OCI-LY3 (cell line): Measurements from ENCODE around the gene MZT2B.
A peak's percentile ranks its signal among the peaks of the same experiment; 100 is the strongest.
"Not testable (repeated sequence)": the region's sequence is repeated elsewhere in the genome, so short reads cannot be mapped to it uniquely, and the experiment has no call there.

Experiments
- H2AFZ ChIP-seq: fragments of 200-600, 300-600 bp; shearing (Covaris generic); 2 replicates; pipeline ENCODE4 v1.6.0; 2014; ENCODE audit warnings: antibody characterized with exemption, low read depth, low read length
- H3K27ac ChIP-seq: fragments of 200-600, 300-600 bp; sonication (generic); 2 replicates; pipeline ENCODE4 v1.5.1; 2014; ENCODE audit warnings: mild to moderate bottlenecking, low read length, moderate library complexity, mixed read lengths
- H3K27me3 ChIP-seq: fragments of 200-600, 300-600 bp; sonication (generic); 2 replicates; pipeline ENCODE4 v1.6.1; 2014; ENCODE audit warnings: low read depth, low read length, mixed read lengths
- H3K36me3 ChIP-seq: fragments of 200-600, 300-600 bp; sonication (generic); replicated peaks from 2 replicates; pipeline ENCODE3; 2014; ENCODE audit warnings: low read depth, low read length, mixed read lengths
- H3K4me1 ChIP-seq: fragments of 300-600, 200-600 bp; sonication (generic); 2 replicates; pipeline ENCODE4 v1.6.1; 2014; ENCODE audit warnings: low read length, mixed read lengths
- H3K4me2 ChIP-seq: fragments of 200-600, 300-600 bp; sonication (generic); 2 replicates; pipeline ENCODE4 v1.6.1; 2014; ENCODE audit warnings: low read length, mixed read lengths
- H3K4me3 ChIP-seq: fragments of 300-600, 200-600 bp; sonication (generic); 2 replicates; pipeline ENCODE4 v1.5.1; 2014; ENCODE audit warnings: antibody characterized with exemption, mild to moderate bottlenecking, low read length, moderate library complexity
- H3K79me2 ChIP-seq: fragments of 300-600, 200-600 bp; shearing (Covaris generic); 2 replicates; pipeline ENCODE4 v1.6.1; 2014; ENCODE audit warnings: mild to moderate bottlenecking, low read length, mixed read lengths
- H3K9ac ChIP-seq: fragments of 300-600, 200-600 bp; shearing (Covaris generic); 2 replicates; pipeline ENCODE4 v1.6.0; 2014; ENCODE audit warnings: mild to moderate bottlenecking, low read length, moderate library complexity
- H3K9me3 ChIP-seq: fragments of 200-600, 300-600 bp; shearing (Covaris generic); 2 replicates; pipeline ENCODE4 v1.6.1; 2014; ENCODE audit warnings: low read length, mixed read lengths; ENCODE audit not compliant: insufficient read depth
- H4K20me1 ChIP-seq: fragments of 200-600, 300-600 bp; sonication (generic); 2 replicates; pipeline ENCODE4 v1.6.1; 2016; ENCODE audit warnings: low read length, mixed read lengths; ENCODE audit not compliant: insufficient read depth
- EZH2phosphoT487 ChIP-seq: fragments of 200-600 bp; shearing (Covaris generic); IDR thresholded peaks from 2 replicates; pipeline ENCODE4 v1.6.1; 2018; ENCODE audit warnings: antibody characterized with exemption, mixed run types, low read depth
- TF ChIP-seq, protein P1 (sequence below): fragments of 200-600, 300-600 bp; sonication (generic); IDR thresholded peaks from 2 replicates; pipeline ENCODE4 v1.5.1; 2014; ENCODE audit warnings: antibody characterized with exemption, low read length, low read depth

The MZT2B gene, protein sequence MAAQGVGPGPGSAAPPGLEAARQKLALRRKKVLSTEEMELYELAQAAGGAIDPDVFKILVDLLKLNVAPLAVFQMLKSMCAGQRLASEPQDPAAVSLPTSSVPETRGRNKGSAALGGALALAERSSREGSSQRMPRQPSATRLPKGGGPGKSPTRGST

DNA sequence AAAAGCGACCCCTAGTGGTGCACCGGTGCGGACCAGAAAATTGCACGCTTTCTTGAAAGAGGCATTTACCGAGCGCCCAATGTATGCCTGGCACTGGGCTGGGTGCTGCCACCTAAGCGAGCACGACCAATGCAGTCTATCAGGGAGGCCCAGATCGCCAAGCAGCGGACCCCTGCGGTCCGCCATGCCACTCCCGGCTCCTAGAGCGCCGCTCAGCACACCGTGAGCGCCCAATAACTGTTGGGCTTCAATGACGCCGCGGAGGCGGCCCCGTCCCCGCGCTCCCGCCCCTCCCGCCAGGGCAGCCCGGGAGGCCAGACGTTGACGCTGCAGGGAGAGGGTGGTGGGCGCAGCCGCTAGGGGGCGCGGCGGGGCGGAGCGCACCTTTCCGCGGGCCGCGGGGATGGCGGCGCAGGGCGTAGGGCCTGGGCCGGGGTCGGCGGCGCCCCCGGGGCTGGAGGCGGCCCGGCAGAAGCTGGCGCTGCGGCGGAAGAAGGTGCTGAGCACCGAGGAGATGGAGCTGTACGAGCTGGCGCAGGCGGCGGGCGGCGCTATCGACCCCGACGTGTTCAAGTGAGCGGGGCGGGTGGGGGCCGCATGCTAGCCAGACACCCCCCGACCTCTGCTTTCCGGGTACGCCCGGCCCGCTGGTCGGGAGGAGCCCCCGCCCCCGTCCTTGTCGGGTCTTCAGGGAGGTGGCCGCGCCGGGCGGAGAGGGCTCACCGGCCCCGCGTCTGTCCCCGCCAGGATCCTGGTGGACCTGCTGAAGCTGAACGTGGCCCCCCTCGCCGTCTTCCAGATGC, at the start of gene MZT2B:
Gene MZT2B (plus strand): TSS at position 383 of the 803 bp plus-strand sequence. CDS start 21 bp downstream, at position 404.
- not testable (repeated sequence) for H3K9me3 ChIP-seq, H3K4me1 ChIP-seq, H3K36me3 ChIP-seq, H4K20me1 ChIP-seq, H3K27me3 ChIP-seq
- Histone ChIP-seq H3K79me2 (peaks cover 77% of the 10 kb centered on the region), H3K27ac (peak within 1 kb of the TSS; percentile 81), H2AFZ (peak within 1 kb of the TSS; percentile 70; the same call in 1 of the 2 replicates), H3K4me2 (peak within 1 kb of the TSS; percentile 99), H3K9ac (peak within 1 kb of the TSS; percentile 94), H3K4me3 (peak within 1 kb of the TSS; percentile 100)
- TF ChIP-seq, protein P1, sequence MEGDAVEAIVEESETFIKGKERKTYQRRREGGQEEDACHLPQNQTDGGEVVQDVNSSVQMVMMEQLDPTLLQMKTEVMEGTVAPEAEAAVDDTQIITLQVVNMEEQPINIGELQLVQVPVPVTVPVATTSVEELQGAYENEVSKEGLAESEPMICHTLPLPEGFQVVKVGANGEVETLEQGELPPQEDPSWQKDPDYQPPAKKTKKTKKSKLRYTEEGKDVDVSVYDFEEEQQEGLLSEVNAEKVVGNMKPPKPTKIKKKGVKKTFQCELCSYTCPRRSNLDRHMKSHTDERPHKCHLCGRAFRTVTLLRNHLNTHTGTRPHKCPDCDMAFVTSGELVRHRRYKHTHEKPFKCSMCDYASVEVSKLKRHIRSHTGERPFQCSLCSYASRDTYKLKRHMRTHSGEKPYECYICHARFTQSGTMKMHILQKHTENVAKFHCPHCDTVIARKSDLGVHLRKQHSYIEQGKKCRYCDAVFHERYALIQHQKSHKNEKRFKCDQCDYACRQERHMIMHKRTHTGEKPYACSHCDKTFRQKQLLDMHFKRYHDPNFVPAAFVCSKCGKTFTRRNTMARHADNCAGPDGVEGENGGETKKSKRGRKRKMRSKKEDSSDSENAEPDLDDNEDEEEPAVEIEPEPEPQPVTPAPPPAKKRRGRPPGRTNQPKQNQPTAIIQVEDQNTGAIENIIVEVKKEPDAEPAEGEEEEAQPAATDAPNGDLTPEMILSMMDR, result peak; percentile 54

DNA sequence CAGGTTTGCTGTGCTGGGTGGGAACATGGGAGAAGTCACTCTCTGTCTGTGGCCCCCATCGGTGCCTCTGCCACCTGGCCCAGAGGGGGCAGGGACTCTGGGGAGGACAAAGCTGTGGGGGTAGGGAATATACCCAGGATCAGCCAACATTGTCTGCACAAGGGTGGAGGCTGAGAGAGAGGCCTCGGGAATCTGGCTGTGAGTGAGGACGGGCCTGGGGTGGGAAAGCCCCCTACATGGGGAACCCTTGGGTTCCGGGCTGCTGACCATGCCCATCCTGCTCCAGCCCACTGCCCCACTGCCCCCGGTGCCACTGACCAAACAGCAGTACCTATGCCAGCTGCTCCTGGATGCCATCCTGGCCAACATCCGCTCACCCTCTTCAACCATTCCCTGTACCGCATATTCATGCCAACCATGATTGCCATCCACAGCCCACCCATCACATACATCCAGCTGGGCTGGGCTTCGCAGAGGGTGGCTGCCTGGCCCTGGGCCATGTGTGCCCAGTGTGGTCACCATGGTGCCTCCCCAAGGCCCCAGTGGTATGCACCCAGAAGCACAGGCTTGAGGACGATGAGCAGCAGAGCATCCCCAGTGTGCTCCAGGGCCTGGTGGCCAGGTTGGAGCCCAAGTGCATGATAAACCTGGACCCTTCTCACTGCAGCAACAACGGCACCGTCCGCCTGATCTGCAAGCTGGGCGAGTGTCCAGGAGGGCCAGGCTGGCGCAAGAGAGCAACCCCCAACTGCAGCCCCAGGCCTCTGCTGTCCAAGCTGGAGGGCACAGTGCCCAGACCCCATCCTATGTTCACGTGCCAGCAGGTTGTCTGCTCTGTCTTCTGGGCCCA, 46.1 kb upstream of the MZT2B start:
- Histone ChIP-seq H3K4me2 (no peak overlapping the region), H3K36me3 (no peaks in the 10 kb centered on the region), H3K9ac (no peak overlapping the region), H3K9me3 (no peaks in the 10 kb centered on the region), H3K4me1 (no peaks in the 10 kb centered on the region), H3K27me3 (no peaks in the 10 kb centered on the region), H3K79me2 (no peaks in the 10 kb centered on the region), H3K27ac (no peak overlapping the region), H3K4me3 (no peak overlapping the region), H4K20me1 (no peaks in the 10 kb centered on the region), H2AFZ (no peak overlapping the region)
- TF ChIP-seq, protein P1, result no peak
- no peak for TF ChIP-seq EZH2phosphoT487

DNA sequence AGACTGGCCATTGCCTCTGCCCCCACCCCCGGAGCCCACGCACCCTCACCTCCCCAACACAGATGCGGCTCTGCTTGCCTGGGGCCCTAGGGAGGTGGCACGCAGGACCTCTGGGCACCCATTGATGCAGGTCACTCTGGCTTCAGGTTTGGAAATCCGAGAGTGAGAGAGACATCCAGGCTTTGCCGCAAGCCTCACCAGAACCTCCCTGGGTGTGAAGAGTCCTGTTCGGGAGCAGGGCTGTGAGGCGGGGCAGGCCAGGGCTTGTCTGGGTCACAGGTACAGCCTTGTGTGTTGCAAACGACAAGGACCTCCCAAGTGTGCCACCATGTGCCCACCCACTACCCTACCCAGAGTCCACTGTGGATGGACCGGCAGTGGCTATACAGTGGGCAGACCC, 45.5 kb upstream of the MZT2B start:
- not testable (repeated sequence) for H3K4me2 ChIP-seq, H4K20me1 ChIP-seq, H3K4me3 ChIP-seq, H3K27me3 ChIP-seq, H3K9ac ChIP-seq, H3K27ac ChIP-seq, H3K4me1 ChIP-seq, H3K36me3 ChIP-seq, H3K79me2 ChIP-seq, H3K9me3 ChIP-seq, H2AFZ ChIP-seq

DNA sequence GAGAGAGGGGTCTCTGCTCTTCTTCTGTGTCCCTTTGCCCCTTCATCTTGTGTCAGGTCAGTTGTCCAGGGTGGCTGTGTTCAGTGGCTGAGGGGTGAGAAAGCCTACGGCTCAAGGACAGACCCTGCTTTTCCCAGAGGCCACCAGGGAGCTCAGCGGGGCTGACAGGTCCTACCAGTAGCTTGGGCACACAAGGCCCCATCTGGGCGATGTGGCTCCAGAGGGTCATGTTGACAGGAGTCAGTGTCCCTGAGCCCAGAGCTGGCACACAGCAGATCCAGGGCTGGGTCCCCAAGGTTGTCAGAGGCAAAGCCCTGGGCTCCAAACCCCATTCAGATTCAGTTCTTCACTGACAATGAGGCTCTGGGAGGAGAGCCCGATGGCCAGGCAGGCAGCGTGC, 44.9 kb upstream of the MZT2B start:
- not testable (repeated sequence) for H3K27ac ChIP-seq

DNA sequence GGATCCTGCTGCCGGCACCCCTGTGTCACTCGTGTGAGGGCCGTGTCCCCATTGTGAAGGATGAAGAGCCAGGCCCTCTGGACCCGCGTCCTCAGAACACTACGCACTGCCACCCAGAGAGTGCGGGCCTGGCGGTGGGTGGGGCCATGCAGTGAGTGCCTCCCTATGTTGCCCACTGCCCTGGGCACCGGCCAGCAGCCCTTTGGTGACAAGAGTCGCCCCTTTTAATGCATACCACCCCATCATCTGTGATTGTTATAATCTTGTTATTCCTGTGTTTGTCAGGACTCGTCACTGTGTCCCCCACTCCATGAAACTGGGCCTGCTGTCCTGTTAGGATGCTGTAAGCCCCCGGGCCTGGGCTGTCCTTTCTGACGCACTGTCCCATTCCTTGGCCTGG, 43.7 kb upstream of the MZT2B start:
- not testable (repeated sequence) for H3K27ac ChIP-seq, H3K36me3 ChIP-seq, H3K9ac ChIP-seq

More for the DNA sequence above, 44.9 kb upstream of the MZT2B start:
- H3K36me3 ChIP-seq, H2AFZ ChIP-seq, H3K79me2 ChIP-seq, H3K4me3 ChIP-seq, H3K4me2 ChIP-seq, H3K27me3 ChIP-seq, H4K20me1 ChIP-seq, H3K9me3 ChIP-seq, H3K4me1 ChIP-seq, H3K9ac ChIP-seq: not testable (repeated sequence)

DNA sequence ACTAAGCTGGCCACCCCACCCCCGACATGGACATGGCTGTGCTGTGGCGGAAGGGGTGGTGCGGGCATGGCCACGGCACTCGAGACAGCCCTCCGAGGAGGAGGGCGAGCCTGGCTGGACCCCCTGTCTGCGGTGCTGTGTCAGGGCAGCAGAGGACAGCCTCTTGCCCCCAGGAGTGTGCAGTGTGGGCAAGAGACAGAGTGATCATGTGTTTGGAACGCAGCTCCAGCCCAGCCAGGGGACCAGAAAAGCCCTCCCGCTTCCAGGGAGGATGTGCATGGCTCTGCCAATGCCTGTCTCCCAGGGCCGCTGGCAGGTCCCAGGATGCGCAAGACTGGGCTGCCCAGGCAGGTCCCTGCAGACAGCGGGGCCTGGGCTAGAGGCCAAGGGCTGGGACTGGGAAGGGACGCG, 43.2 kb upstream of the MZT2B start:
- not testable (repeated sequence) for H3K36me3 ChIP-seq, H3K4me3 ChIP-seq, H3K27ac ChIP-seq, H4K20me1 ChIP-seq, H3K4me1 ChIP-seq, H3K9ac ChIP-seq, H3K79me2 ChIP-seq, H2AFZ ChIP-seq, H3K9me3 ChIP-seq, H3K27me3 ChIP-seq, H3K4me2 ChIP-seq

More for the DNA sequence above, 43.7 kb upstream of the MZT2B start:
- not testable (repeated sequence) for H3K4me3 ChIP-seq, H3K4me1 ChIP-seq, H3K27me3 ChIP-seq, H3K79me2 ChIP-seq, H4K20me1 ChIP-seq, H3K9me3 ChIP-seq, H3K4me2 ChIP-seq, H2AFZ ChIP-seq

DNA sequence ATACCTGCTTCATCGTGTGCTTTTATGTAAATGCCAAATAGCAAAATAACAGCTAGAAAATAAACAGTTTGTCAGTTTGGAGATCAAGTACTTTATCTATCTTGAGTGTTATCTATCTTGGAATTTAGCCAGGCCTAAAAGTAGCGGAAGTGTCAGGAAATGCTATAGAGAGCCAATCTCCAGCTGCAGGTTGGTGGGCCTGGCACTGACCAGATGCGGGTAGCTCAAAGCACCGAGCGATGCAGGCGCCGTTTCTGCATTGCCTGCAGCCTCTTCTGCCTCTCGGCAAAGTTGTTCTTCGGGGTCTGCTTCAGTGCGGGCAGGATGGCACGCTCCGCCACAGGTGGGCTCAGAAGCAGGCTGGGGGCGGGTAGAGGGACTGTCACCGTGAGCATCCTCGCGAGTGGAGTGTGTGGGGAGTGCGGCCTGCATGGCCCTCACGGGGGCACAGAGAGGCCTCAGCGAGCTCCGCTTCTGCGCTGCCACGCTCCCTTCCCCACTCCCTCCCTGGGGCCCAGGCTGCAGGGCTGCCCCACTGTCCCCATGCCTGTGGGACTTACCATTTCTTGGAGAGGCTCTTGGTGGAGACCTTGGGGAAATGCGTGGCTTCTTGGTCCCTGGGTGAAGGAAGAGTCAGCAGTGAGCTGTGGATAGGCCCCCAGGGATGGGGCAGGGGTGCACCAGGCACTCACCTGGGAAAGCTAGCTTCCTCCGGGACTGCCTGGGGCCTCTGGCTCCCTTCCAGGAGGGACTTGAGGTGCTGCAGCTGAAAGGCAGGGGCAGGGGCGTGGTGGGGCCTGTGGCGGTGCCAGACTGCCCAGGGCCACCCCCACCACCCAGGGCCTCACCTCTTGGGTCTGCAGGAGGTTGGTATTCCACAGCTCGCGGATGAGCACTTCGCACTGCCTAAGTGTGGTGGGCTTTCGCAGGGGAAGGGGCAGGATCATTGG, 42.5 kb upstream of the MZT2B start:
- H3K27ac ChIP-seq, H3K36me3 ChIP-seq, H3K27me3 ChIP-seq, H3K79me2 ChIP-seq, H3K4me2 ChIP-seq, H3K4me3 ChIP-seq, H3K9ac ChIP-seq, H2AFZ ChIP-seq, H4K20me1 ChIP-seq, H3K9me3 ChIP-seq, H3K4me1 ChIP-seq: not testable (repeated sequence)
